PFSK-1 (cell line): ENCODE results near the gene ERBB4.

Experiments
- FOXP2 ChIP-seq: optimal IDR thresholded peaks from 2 replicates; pipeline ENCODE3; 2011; ENCODE audit warnings: borderline replicate concordance, control low read depth, inconsistent platforms; ENCODE audit not compliant: insufficient read depth; ENCODE audit errors: extremely low read length, extremely low read depth
- POLR2AphosphoS5 ChIP-seq: IDR thresholded peaks from 2 replicates; pipeline ENCODE4 v1.6.1; 2012; ENCODE audit warnings: low read depth, mild to moderate bottlenecking, control low read depth, low read length, moderate library complexity
- SIN3A ChIP-seq: IDR thresholded peaks from 2 replicates; pipeline ENCODE4 v1.6.1; 2012; ENCODE audit warnings: mild to moderate bottlenecking, low read length, moderate library complexity, borderline replicate concordance; ENCODE audit not compliant: insufficient read depth
- TAF1 ChIP-seq: IDR thresholded peaks from 2 replicates; pipeline ENCODE4 v1.6.1; 2012; ENCODE audit warnings: low read length, control low read depth, borderline replicate concordance; ENCODE audit not compliant: insufficient read depth
- TF ChIP-seq, protein P1 (sequence below), 2 experiments: IDR thresholded peaks; 2 replicates each; pipeline versions ENCODE4 v1.6.1 to v1.8.0; 2011 to 2012; ENCODE audit warnings: low read depth in 2 of 2, low read length in 2 of 2, control low read depth in 1 of 2, inconsistent platforms in 1 of 2, mild to moderate bottlenecking in 1 of 2, moderate library complexity in 1 of 2; ENCODE audit not compliant: insufficient read depth in 1 of 2

Gene ERBB4

DNA sequence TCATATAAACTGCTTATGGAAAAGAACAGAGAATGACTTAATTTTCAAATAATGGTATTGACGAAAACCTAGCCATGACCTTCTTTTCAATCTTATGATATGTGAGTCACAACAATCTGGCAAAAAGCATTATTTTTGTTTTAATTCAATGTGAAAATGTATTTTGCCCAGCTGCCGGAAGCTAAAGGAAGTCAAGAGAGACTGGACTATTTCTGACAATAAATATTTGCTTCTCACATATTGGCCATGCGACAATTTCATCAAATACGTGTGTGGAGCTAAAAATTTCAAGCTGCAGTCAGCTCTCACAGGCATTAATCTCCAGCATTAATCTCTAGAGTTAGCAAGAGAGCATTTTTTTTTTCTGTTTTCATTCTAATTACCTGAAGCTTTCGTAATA lies 1101.2 kb downstream of the ERBB4 start:
- no peak for TF ChIP-seq FOXP2
- no peak for TF ChIP-seq TAF1
- no peak for TF ChIP-seq POLR2AphosphoS5

DNA sequence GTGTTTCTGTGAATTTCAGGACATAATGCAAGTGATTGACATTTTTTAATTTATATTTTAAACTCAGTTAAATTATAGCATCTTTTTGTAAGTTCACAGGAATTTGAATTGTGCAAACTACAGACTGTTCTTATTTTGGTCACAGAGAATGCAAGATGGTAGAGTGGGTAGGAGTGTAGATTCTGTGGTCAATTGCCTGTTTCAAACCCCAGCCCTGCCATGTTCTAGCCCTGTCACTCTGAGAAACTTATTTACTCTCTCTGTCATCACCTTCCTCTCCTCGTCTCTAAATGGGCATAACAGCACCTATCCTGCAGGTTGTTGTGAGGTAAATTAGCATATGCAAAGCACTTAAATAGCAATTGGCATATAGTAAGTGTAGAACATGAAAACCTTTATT lies 1102.4 kb downstream of the ERBB4 start:
- TF ChIP-seq, protein P1, sequence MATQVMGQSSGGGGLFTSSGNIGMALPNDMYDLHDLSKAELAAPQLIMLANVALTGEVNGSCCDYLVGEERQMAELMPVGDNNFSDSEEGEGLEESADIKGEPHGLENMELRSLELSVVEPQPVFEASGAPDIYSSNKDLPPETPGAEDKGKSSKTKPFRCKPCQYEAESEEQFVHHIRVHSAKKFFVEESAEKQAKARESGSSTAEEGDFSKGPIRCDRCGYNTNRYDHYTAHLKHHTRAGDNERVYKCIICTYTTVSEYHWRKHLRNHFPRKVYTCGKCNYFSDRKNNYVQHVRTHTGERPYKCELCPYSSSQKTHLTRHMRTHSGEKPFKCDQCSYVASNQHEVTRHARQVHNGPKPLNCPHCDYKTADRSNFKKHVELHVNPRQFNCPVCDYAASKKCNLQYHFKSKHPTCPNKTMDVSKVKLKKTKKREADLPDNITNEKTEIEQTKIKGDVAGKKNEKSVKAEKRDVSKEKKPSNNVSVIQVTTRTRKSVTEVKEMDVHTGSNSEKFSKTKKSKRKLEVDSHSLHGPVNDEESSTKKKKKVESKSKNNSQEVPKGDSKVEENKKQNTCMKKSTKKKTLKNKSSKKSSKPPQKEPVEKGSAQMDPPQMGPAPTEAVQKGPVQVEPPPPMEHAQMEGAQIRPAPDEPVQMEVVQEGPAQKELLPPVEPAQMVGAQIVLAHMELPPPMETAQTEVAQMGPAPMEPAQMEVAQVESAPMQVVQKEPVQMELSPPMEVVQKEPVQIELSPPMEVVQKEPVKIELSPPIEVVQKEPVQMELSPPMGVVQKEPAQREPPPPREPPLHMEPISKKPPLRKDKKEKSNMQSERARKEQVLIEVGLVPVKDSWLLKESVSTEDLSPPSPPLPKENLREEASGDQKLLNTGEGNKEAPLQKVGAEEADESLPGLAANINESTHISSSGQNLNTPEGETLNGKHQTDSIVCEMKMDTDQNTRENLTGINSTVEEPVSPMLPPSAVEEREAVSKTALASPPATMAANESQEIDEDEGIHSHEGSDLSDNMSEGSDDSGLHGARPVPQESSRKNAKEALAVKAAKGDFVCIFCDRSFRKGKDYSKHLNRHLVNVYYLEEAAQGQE (IDR thresholded peaks at IDR 0.05; ENCODE audit: insufficient read depth in 1 of 2, low read depth in 2 of 2, low read length in 2 of 2), result no peak
- TF ChIP-seq SIN3A (no peak), TAF1 (no peak)

DNA sequence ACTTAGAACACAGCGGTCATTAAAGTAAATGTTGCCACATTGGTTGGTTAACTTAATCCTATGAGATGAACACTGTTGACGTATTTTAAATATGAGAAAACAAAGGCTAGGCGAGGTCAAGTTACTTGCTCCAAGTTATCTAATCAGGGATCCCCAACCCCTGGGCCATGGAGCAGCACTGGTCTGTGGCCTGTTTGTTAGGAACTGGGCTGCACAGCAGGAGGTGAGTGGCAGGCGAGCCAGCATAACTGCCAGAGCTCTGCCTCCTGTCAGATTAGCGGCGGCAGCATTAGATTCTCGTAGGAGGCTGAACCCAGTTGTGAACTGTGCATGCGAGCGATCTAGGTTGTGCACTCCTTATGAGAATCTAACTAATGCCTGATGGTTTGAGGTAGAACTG lies 1103.3 kb downstream of the ERBB4 start:
- TF ChIP-seq FOXP2, result no peak
- TF ChIP-seq TAF1, result no peak
- TF ChIP-seq, protein P1 (IDR thresholded peaks at IDR 0.05; ENCODE audit: insufficient read depth in 1 of 2, low read depth in 2 of 2, low read length in 2 of 2), result no peak
- no peak for TF ChIP-seq SIN3A

DNA sequence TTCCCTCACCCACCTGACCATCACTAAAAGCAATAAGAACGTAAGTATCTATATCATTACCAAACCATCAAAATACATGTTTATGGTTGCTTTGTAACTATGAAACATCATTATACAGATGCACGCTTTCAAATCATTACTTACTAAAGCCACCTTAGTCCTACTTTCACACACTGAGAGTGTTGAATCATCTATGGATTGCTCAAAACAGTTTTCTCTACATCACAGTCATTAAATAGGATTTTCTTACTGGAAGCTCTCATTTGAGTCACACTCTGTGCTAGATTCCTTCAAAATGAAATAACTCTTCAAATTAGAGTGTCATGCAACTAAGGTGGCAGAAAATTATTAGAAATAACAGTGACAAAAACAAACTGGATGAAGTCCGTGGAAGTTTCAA lies 1103.8 kb downstream of the ERBB4 start:
- TF ChIP-seq, protein P1 (IDR thresholded peaks at IDR 0.05; ENCODE audit: insufficient read depth in 1 of 2, low read depth in 2 of 2, low read length in 2 of 2), result no peak
- TF ChIP-seq TAF1 (no peak), SIN3A (no peak), FOXP2 (no peak), POLR2AphosphoS5 (no peak)

DNA sequence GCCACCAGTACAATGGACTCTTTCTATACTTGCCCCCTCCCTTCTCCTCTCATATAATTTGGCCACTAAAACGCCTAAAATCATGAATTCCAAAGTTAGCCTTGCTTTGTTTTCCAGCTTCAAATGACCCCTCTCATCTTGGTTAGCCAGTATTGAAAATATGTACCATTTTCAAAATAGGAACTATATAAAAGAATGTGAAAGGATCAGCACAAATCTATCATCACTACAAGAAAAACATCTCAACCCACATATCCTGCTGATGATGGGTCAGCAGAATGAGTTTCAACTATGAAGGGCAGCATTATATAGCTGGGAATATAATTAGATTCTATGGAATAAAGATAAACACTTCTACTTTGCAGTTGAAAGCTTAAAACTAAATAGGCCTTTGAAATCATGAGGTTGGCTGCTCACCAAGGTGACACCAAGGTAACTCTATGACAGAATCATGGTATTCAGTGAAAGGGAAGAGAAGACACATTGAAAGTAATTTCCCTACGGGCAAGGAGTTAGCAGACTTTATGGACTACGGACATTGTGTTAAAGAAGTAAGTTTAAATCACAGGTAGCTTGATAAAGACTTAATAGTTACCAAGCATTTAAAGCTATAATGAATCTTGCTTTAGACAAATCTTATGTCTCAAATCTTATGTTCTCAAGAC lies 1109.2 kb downstream of the ERBB4 start:
- TF ChIP-seq TAF1, result no peak

DNA sequence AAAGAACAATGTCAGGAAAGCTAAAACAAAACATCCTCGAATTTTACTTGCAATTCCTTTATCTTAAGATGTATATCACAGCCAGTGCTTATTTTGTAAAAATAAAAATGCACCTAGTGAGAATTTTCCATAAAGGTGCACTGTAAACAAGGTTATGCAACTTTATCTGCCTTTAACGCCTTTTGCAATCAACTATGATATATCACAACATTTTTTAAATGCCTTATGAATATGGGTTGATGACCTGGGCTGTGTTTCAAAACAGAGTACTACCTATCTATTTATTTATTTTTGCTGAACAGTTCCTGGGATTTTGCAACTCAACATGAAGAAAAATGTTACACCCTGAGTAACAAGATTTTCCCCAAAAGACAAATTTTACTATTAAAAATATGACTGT lies 1112.4 kb downstream of the ERBB4 start:
- TF ChIP-seq POLR2AphosphoS5, result no peak

DNA sequence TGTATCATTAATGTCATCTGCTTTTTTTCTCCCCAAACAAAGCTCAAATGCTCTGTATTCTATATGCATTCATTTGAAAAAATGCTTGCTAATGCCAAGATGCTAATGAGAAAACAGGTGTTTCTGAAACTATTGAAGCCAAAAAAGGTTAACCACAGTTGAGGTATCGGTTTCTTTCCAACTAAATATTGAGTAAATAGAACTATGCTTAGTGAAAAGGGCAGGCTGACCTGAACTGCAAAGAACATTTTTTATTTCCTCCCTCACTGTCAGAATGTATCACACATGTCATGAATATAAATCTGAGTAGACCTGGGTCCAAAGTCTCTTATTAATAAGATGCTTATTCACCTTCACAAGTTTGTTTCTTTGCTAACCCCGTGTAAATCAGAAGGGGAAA lies 1115.6 kb downstream of the ERBB4 start:
- TF ChIP-seq POLR2AphosphoS5 (no peak), SIN3A (no peak), FOXP2 (no peak), TAF1 (no peak)
- TF ChIP-seq, protein P1 (IDR thresholded peaks at IDR 0.05; ENCODE audit: insufficient read depth in 1 of 2, low read depth in 2 of 2, low read length in 2 of 2), result no peak
